ENCODE data around the gene RUNX1. TPM values are rescaled to one million over a fixed set of nuclear protein-coding genes. Genes with fewer than 3 reads are reported as not detected.

Gene RUNX1
- total RNA-seq, 1 donor from 2014 or later = 2.2 TPM

DNA sequence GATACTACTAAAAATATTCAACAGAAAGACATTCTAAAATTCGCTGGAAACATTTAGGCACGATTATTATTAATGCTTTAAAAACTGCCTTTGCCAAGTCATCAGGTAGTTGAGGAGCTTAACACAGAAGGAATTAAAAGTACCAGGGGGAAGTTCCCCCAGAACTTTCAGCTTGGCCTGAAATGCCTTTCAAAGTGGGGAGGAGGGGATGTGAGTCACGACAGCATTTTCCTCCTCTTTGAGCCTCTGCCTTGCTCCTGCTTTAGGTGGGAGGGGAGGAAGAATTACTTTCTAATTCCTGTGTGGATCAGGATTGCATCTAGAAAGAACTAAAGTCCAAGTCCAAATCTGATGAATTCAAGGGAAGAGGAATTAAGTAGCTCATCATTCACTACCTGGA, 196.7 kb downstream of the RUNX1 start:
- intact Hi-C loops (cut with micrococcal nuclease) = no loop called here
- no peak for ATAC-seq
- no peak for DNase-seq

DNA sequence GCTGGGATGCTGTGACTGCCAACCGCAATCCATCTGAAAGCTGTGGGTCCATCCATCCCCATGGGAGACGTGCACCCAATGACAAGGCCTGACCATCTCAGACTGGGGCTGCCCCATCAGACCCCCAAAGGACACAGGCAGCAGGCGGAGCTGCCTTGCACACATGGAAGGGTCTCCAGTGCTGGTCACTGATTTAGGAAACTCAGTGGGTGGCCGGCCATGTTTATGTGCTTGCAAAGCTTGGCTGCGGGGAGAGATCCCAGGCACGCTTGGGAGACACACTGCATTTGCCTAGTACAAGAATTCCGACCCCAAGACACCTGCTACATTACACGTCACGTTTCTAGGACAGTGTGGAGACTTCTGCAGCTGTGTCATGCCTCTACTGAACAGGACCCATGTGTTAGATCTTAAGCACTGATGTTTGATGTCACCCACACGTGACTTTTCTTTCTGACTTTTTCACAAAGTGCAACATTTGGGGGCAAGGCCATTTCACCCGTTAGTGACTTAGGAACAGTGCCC, 198.9 kb downstream of the RUNX1 start:
- ATAC-seq = no peak
- intact Hi-C loops (cut with micrococcal nuclease) = no loop called here
- no peak for DNase-seq

DNA sequence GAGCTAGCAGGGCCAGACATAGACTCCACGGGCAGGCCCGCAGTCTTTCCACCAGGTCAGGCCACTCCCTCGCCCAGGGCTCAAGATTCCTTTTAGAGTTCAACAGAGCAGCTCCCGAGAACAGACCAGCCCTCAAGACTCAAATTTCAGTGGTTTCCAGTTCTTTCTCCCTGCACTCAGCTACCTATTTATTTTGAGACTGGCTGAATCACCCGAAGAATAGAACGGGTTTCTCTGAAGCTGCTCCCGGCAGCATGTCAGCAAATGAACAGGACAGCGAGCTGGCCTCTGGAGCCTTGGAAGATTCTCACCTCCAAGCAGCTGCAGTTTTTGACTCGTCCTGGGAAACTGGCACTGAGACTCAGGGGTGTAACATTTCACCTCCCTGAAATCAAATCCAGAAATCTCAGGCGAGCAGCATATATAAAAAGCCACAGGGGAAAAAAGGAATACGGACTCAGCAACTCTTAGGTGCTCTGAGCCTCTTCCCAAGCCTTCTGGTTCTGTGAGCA, 202.4 kb downstream of the RUNX1 start:
- ATAC-seq (no peak), DNase-seq (no peak)
- intact Hi-C loops (cut with micrococcal nuclease) = no loop called here

- no peak for DNase-seq
- intact Hi-C loops (cut with micrococcal nuclease) = no loop called here
- peak; percentile 80 for ATAC-seq
Measured at GRCh38 chr21:34845521-34846451, 203.3 kb downstream of the RUNX1 start.

GRCh38 chr21:34844924-34845238, 204.2 kb downstream of the RUNX1 start:
- no peak for DNase-seq
- intact Hi-C loops (cut with micrococcal nuclease) = no loop called here
- no peak for ATAC-seq

GRCh38 chr21:34844013-34844923, 204.8 kb downstream of the RUNX1 start:
- intact Hi-C loops (cut with micrococcal nuclease) = no loop called here
- peak; percentile 87 for ATAC-seq
- peak; percentile 61 for DNase-seq

GRCh38 chr21:34843562-34843961, 205.5 kb downstream of the RUNX1 start:
- ATAC-seq (no peak), DNase-seq (no peak)
- intact Hi-C loops (cut with micrococcal nuclease) = no loop called here

- ATAC-seq = no peak
- intact Hi-C loops (cut with micrococcal nuclease) = no loop called here
- DNase-seq = no peak
Measured at GRCh38 chr21:34841154-34841553, 207.9 kb downstream of the RUNX1 start.

DNA sequence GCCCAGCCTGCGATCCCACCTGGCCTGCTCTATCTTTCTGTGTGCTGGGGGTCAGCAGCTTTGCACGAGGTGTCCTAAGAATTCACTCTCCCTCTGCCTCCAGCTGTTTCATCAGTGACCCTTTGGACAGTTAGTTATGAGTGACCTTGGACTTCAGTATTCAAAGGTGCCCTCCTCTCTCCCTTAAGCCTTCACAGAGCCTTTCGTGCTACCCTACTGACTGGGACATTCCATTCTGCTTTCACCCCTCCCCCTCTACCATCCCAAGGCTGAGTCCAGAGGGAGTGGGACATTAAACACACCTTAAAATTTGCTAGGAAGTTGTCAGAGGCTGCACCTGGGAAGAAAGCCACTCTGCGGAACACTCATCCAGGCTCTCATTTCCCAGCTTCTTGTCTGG, 208.4 kb downstream of the RUNX1 start:
- no peak for DNase-seq
- ATAC-seq = no peak
- intact Hi-C loops (cut with micrococcal nuclease) = no loop called here

GRCh38 chr21:34838956-34839820, 209.9 kb downstream of the RUNX1 start:
- intact Hi-C loops (cut with micrococcal nuclease) = no loop called here
- DNase-seq = no peak
- ATAC-seq = no peak

- intact Hi-C loops (cut with micrococcal nuclease) = no loop called here
- ATAC-seq = no peak
- DNase-seq = no peak
Measured at GRCh38 chr21:34836933-34837505, 212.1 kb downstream of the RUNX1 start.

- ATAC-seq (no peak), DNase-seq (peak; percentile 31)
- intact Hi-C loops (cut with micrococcal nuclease) = no loop called here
Measured at GRCh38 chr21:34836103-34836932, 212.8 kb downstream of the RUNX1 start.

DNA sequence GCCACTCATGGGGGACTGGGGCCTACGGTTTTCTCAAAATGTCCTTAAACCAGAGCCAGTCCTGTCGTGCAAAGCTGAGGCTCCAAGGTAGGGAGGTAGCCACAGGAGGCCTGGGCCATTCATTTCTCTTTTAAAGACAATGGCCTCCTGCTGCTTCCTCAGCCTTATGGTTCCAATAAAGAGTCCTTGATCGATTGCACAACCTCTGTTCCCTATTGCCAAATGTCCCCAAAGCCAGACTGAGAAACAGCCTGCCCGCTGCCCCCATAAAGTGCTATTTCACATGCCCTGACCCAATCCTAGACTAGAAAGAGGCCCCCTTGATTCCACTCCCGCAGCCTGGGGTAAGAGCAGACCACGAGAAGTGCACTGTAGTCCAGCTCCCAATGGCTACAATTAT, 213.6 kb downstream of the RUNX1 start:
- intact Hi-C loops (cut with micrococcal nuclease) = no loop called here
- DNase-seq (no peak), ATAC-seq (no peak)

DNA sequence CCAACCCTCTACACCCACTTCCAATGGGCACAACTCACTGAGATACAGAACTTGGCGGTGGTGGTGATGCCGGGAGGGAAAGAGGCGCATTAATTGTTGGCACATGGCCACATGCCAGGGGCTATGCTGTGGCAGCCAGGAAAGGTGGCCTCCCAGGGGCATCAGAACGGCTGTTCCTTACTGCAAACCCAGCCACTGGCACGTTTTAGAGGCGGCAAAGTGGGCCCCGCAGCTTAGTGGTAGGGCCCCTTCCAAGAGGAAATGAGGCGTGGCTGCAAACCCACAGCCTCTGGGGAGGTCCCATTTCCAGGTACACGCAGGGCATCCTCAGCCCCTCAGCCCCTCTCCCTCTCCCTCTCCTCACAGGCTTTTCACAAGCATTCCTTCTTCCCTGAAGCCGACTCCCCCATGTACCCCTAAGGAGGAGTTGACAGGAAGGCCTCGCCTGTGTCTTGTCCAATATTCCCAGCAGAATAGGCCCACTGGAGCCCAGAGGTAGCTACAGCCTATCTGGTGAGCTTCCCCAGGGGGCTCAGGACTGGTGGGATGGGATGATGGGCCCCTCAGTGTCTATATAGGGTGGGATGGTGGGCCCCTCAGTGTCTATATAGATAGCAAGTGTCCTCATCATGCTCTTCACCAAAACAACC, 214.1 kb downstream of the RUNX1 start:
- no peak for DNase-seq
- no peak for ATAC-seq
- intact Hi-C loops (cut with micrococcal nuclease) = no loop called here

DNA sequence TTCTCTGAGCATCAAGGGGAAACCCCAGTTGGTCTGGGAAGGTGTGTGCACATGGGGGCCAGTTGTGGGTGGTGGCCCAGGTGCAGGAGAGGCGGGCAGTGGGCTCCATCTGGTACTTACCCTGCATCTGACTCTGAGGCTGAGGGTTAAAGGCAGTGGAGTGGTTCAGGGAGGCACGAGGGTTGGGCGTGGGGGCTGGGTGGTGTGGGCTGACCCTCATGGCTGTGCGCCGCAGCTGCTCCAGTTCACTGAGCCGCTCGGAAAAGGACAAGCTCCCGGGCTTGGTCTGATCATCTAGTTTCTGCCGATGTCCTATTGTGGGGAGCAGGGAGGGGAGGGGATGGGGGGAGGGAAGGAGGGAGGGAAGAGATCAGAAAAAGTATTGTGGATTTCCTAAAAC, 214.8 kb downstream of the RUNX1 start:
- DNase-seq = no peak
- intact Hi-C loops (cut with micrococcal nuclease) = no loop called here
- ATAC-seq = no peak

GRCh38 chr21:34833465-34833864, 215.6 kb downstream of the RUNX1 start:
- intact Hi-C loops (cut with micrococcal nuclease) = no loop called here
- ATAC-seq (no peak), DNase-seq (no peak)

- intact Hi-C loops (cut with micrococcal nuclease) = no loop called here
- ATAC-seq (no peak), DNase-seq (no peak)
Measured at GRCh38 chr21:34830386-34831170, 218.5 kb downstream of the RUNX1 start.

Measured in left ventricle myocardium superior (tissue), 1 donor.